ENCODE data around the gene SELENOT. TPM values are rescaled to one million over a fixed set of nuclear protein-coding genes. Genes with fewer than 3 reads are reported as not detected.

SELENOT gene, protein sequence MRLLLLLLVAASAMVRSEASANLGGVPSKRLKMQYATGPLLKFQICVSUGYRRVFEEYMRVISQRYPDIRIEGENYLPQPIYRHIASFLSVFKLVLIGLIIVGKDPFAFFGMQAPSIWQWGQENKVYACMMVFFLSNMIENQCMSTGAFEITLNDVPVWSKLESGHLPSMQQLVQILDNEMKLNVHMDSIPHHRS
- total RNA-seq, result 10 to 100 TPM; 63.8 to 88.2 (median 76.1) TPM
- 100 to 1,000 TPM in 1 of 2 donors, 10 to 100 TPM in 1; 15.9 to 101 TPM for polyA plus RNA-seq
- long read RNA-seq, donor 1, transcript SELENOT-202 (6 exons, 3,469 nt), result major isoform, 68 of 73 reads
- long read RNA-seq, donor 1, partial matches to known transcripts, result 2 of 73 reads
- long read RNA-seq, donor 1, other reads (novel, unspliced or antisense), result 2 of 73 reads
- long read RNA-seq, donor 2, transcript SELENOT-202 (6 exons, 3,469 nt), result major isoform, 74 of 85 reads
- long read RNA-seq, donor 2, partial matches to known transcripts, result 2 of 85 reads
- long read RNA-seq, donor 2, other reads (novel, unspliced or antisense), result 7 of 85 reads
- long read RNA-seq, donor 3, transcript SELENOT-202 (6 exons, 3,469 nt), result major isoform, 176 of 189 reads
- long read RNA-seq, donor 3, partial matches to known transcripts, result 9 of 189 reads
- long read RNA-seq, donor 3, other reads (novel, unspliced or antisense), result 1 of 189 reads

DNA sequence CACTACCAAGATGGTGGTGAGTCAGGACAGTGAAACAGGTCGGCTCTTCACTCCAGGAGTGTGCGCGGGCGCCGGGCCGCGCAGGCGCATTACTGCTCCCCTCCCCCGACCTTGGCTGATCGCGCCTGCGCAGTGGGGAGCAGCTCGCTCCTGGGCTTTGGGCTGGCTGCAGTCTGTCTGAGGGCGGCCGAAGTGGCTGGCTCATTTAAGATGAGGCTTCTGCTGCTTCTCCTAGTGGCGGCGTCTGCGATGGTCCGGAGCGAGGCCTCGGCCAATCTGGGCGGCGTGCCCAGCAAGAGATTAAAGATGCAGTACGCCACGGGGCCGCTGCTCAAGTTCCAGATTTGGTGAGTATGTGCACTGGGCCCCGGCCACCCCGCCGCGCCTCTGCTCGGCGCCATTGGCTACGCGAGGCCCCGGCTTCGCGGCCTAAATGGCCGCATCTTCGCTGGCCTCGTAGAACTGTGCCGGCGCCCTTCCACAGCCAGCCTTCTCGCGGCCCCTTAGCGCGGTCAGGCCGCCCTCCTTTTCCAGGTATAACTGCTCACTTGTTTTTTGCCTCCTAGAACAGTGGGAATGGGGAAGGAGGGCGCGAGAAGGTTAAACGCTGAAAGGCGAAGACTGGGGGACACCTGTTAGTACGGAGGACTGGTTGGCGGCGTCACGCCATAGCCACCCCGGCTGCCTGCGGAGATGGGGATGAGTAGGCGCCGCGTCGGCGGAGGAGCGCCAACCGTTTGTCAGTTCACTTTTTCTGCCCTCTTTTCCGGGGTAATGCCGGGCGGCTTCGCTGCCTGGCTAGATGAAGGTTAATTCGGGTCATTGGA lies at the start of gene SELENOT:
Gene SELENOT, plus strand, starts transcription at position 169 of the 827 bp plus-strand sequence. Its CDS starts 42 bp downstream, at position 211.
- DNase-seq (peak; percentile 94 to 96), ATAC-seq (peak; percentile 95 to 99 (median 98))
- Histone ChIP-seq H3K36me3 (peaks cover 0 to 14% (median 0%) of the 10 kb centered on the region in 9 donors), H3K27ac (peak within 1 kb of the TSS; percentile 92 to 99 (median 96)), H3K4me1 (peaks cover 0 to 69% (median 43%) of the 10 kb centered on the region in 9 donors), H3K27me3 (no peaks in the 10 kb centered on the region), H3K4me3 (peak within 1 kb of the TSS; percentile 45 to 91 (median 80)), H3K9me3 (no peaks in the 10 kb centered on the region)
- 0% methylated on average over 69 of the region's 69 CpGs for WGBS, 2 donors
- intact Hi-C loops (cut with DNase I), result loop anchor here in 6 of 10 donors (1.0 to 10.0 kb wide), 8 partner anchors 56 to 1609 kb away; partner anchors contain the start of genes ERICH6 (in 5 of the 6), SIAH2 (in 4 of the 6), EIF2A (in 2 of the 6) and SERP1 (in 2 of the 6)
- TF ChIP-seq, protein P1, sequence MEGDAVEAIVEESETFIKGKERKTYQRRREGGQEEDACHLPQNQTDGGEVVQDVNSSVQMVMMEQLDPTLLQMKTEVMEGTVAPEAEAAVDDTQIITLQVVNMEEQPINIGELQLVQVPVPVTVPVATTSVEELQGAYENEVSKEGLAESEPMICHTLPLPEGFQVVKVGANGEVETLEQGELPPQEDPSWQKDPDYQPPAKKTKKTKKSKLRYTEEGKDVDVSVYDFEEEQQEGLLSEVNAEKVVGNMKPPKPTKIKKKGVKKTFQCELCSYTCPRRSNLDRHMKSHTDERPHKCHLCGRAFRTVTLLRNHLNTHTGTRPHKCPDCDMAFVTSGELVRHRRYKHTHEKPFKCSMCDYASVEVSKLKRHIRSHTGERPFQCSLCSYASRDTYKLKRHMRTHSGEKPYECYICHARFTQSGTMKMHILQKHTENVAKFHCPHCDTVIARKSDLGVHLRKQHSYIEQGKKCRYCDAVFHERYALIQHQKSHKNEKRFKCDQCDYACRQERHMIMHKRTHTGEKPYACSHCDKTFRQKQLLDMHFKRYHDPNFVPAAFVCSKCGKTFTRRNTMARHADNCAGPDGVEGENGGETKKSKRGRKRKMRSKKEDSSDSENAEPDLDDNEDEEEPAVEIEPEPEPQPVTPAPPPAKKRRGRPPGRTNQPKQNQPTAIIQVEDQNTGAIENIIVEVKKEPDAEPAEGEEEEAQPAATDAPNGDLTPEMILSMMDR (IDR thresholded peaks at IDR 0.05), result peak in 5 of 9 donors; percentile 30 to 51 (median 45)

DNA sequence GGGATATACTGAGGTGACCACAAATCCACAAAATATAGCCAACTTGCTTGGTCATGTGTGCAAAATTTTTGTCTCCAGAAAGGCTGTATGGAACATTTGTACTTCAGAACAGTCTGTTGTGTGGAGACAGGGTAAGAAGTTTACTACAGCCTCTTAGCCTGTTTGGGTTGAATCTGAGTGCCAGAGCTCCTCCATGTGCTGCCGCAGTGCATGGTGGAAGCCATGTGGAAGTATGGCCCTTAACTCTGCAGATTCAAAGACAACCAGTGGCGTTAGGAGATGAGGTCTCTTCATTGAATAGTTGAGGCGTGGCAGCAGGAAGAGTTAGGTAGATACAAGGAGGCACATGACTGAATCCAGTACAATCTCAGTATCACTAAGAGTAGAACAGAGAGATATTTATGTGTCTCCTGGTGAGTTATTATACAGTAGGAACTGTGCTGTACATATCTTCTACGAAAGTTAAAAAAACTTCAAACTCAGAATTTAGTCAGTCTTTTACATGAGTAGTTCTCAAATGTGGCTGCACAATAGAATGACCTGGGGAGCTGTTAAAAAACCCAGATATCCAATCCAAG lies 47.2 kb upstream of the SELENOT start:
- H3K4me3 ChIP-seq, result no peak overlapping the region
- H3K27me3 ChIP-seq, result no peaks in the 10 kb centered on the region
- TF ChIP-seq, protein P1 (IDR thresholded peaks at IDR 0.05), result no peak
- no peak for DNase-seq
- peaks cover 0 to 12% (median 6%) of the 10 kb centered on the region in 9 donors for H3K4me1 ChIP-seq
- 91 to 93% methylated on average over 4 of the region's 4 CpGs for WGBS, 2 donors
- intact Hi-C loops (cut with DNase I), result loop anchor here in 1 of 10 donors (5.0 kb wide), 1 partner anchor 36 kb away; no protein-coding TSS in a partner anchor
- ATAC-seq, result no peak
- no peaks in the 10 kb centered on the region for H3K9me3 ChIP-seq
- peaks cover 0 to 95% (median 28%) of the 10 kb centered on the region in 9 donors for H3K36me3 ChIP-seq
- H3K27ac ChIP-seq, result no peak overlapping the region

DNA sequence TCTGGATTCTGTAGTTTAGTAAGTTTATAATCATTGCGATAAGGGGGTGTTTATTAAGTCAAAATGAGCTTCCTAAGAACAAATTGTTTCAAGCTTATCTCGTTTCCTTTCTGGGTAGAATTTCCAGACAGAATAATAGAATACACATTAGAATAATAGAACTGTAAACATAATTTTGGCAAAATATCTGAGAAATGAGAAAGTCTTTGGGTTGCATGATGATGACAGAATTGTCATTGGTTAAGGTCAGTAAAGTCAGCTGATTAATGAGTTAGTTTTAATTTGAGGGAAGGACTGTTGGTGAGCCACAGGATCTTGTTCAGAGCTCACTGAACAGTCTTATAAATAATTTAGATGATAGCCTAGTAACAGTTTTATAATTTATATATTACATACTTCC lies 46.3 kb upstream of the SELENOT start:
- TF ChIP-seq, protein P1 (IDR thresholded peaks at IDR 0.05), result no peak
- peaks cover 0 to 12% (median 6%) of the 10 kb centered on the region in 9 donors for H3K4me1 ChIP-seq
- peaks cover 0 to 96% (median 28%) of the 10 kb centered on the region in 9 donors for H3K36me3 ChIP-seq
- DNase-seq (no peak), ATAC-seq (no peak)
- no peaks in the 10 kb centered on the region for H3K9me3 ChIP-seq
- no peaks in the 10 kb centered on the region for H3K27me3 ChIP-seq
- no peak overlapping the region for H3K27ac ChIP-seq
- intact Hi-C loops (cut with DNase I), result loop anchor here in 1 of 10 donors (5.0 kb wide), 1 partner anchor 36 kb away; no protein-coding TSS in a partner anchor
- H3K4me3 ChIP-seq, result no peak overlapping the region
- 60 to 63% methylated on average over 2 of the region's 2 CpGs for WGBS, 2 donors
